ENCODE measurements around the gene FRS2. TPM values are rescaled to one million over a fixed set of nuclear protein-coding genes. Genes with fewer than 3 reads are reported as not detected.

The FRS2 gene
- total and polyA plus RNA-seq, 2 of the 4 experiments (the other 2 are of a cell fraction), result 12.4 to 58.3 TPM

- in situ Hi-C loops (cut with MboI; ENCODE audit: low sequenced_read_pairs), result no loop called here
- TF ChIP-seq POLR2A (IDR thresholded peaks at IDR 0.05; ENCODE audit: low read depth, low read length) (no peak), CTCF (conservative IDR thresholded peaks at IDR 0.05; ENCODE audit: low read depth, low read length) (no peak), BHLHE40 (IDR thresholded peaks at IDR 0.05; ENCODE audit: low read depth, low read length) (no peak), MAFK (IDR thresholded peaks at IDR 0.05; ENCODE audit: low read depth, low read length) (no peak), MAZ (IDR thresholded peaks at IDR 0.05; ENCODE audit: borderline replicate concordance, low read depth, low read length) (no peak), RCOR1 (IDR thresholded peaks at IDR 0.05; ENCODE audit: insufficient replicate concordance, low read length) (no peak), RFX5 (IDR thresholded peaks at IDR 0.05; ENCODE audit: low read depth, low read length) (no peak), FOS (IDR thresholded peaks at IDR 0.05; ENCODE audit: low read depth, low read length) (no peak), RAD21 (IDR thresholded peaks at IDR 0.05; ENCODE audit: low read length) (no peak), CHD1 (IDR thresholded peaks at IDR 0.05; ENCODE audit: low read depth, low read length) (no peak), NFE2L2 (IDR thresholded peaks at IDR 0.05; ENCODE audit: low read depth, low read length) (no peak), MXI1 (IDR thresholded peaks at IDR 0.05; ENCODE audit: borderline replicate concordance, low read depth, low read length) (no peak), SMC3 (IDR thresholded peaks at IDR 0.05; ENCODE audit: low read depth, low read length) (no peak), CEBPB (IDR thresholded peaks at IDR 0.05; ENCODE audit: low read depth, low read length) (no peak), USF2 (IDR thresholded peaks at IDR 0.05; ENCODE audit: low read depth, low read length) (no peak), ELK1 (IDR thresholded peaks at IDR 0.05; ENCODE audit: borderline replicate concordance, low read depth, low read length) (no peak)
Observed at GRCh38 chr12:69447892-69448291, 22.3 kb upstream of the FRS2 start.

More at GRCh38 chr12:69447892-69448291, 22.3 kb upstream of the FRS2 start:
- no TSS peak for BruUV-seq (replicated peaks)
- no peak overlapping the region for H2AK5ac ChIP-seq (ENCODE audit: low read depth, low read length)
- H3K4ac ChIP-seq (ENCODE audit: low read depth, low read length), result no peak overlapping the region
- H3K27ac ChIP-seq (ENCODE audit: insufficient read depth, low read length), result no peak overlapping the region
- H4K5ac ChIP-seq (ENCODE audit: low read depth, low read length), result no peak overlapping the region
- H2BK5ac ChIP-seq (ENCODE audit: low read depth, low read length, poor library complexity, severe bottlenecking), result no peak overlapping the region
- no peaks in the 10 kb centered on the region for H3K4me1 ChIP-seq (ENCODE audit: control insufficient read depth, insufficient read depth, low read length)
- H3K56ac ChIP-seq (ENCODE audit: extremely low read depth, insufficient read depth, low read length), result no peak overlapping the region
- no peak overlapping the region for H2BK120ac ChIP-seq (ENCODE audit: low read depth, low read length)
- no CpG with 5 or more reads among the region's 1 CpG for WGBS, 2 experiments (ENCODE audit: extremely low coverage in 2 of 2, insufficient read length in 1 of 2)
- H2BK20ac ChIP-seq (ENCODE audit: low read depth, low read length), result no peak overlapping the region
- no peaks in the 10 kb centered on the region for H3K9me3 ChIP-seq (ENCODE audit: control insufficient read depth, insufficient read depth, low read length)
- DNase-seq, result no peak
- no peaks in the 10 kb centered on the region for H3K9me1 ChIP-seq (ENCODE audit: insufficient read depth, low read length)
- H3K18ac ChIP-seq (ENCODE audit: low read depth, low read length), result no peak overlapping the region
- no peak for ATAC-seq (ENCODE audit: low read depth)
- H3K79me1 ChIP-seq (ENCODE audit: low read depth in 1 of 2, low read length in 2 of 2), result no peaks in the 10 kb centered on the region
- H3K14ac ChIP-seq (replicated peaks; ENCODE audit: low read depth, low read length), result no peak overlapping the region
- H4K20me1 ChIP-seq (ENCODE audit: insufficient read depth, low read length), result no peaks in the 10 kb centered on the region
- H2AFZ ChIP-seq (replicated peaks; ENCODE audit: low read length, poor library complexity), result no peak overlapping the region
- intact Hi-C loops (cut with micrococcal nuclease), result no loop called here
- CTCF ChIA-PET, result no interaction called here
- POLR2A ChIA-PET (ENCODE audit: unreplicated experiment), result no interaction called here
- H3K4me3 ChIP-seq (ENCODE audit: insufficient read depth, low read depth, low read length), result no peak overlapping the region
- dilution Hi-C loops (cut with HindIII; ENCODE audit: low sequenced_read_pairs, unreplicated experiment), result no loop called here
- H4K8ac ChIP-seq (ENCODE audit: low read depth in 2 of 2, low read length in 2 of 2), result no peak overlapping the region
- no peak overlapping the region for H3K9ac ChIP-seq (ENCODE audit: low read depth, low read length)
- no peak overlapping the region for H2BK15ac ChIP-seq (ENCODE audit: low read depth, low read length)
- H3K27me3 ChIP-seq (ENCODE audit: control insufficient read depth, insufficient read depth, low read length), result no peaks in the 10 kb centered on the region
- H3K36me3 ChIP-seq (ENCODE audit: control insufficient read depth, insufficient read depth, low read length), result no peaks in the 10 kb centered on the region
- no peak overlapping the region for H3K23ac ChIP-seq (ENCODE audit: low read depth, low read length)
- H3K4me2 ChIP-seq (ENCODE audit: low read depth, low read length), result no peak overlapping the region
- no peak overlapping the region for H4K91ac ChIP-seq (ENCODE audit: insufficient read depth, low read depth, low read length)
- H2AK9ac ChIP-seq (replicated peaks; ENCODE audit: low read depth, low read length, poor library complexity), result no peak overlapping the region
